SK-N-SH treated with all-trans-retinoic acid at 6 μM for 48 hours (cell line): ENCODE measurements around the gene PPP2R2C.

ENCODE experiments used
- PPARA ChIP-seq: fragments of 250-450 bp; sonication (Bioruptor Pico); IDR thresholded peaks from 2 replicates; pipeline ENCODE4 v1.5.0; 2020; ENCODE audit warnings: mild to moderate bottlenecking, borderline replicate concordance
- SNAI2 ChIP-seq: fragments of 250-450 bp; sonication (Bioruptor Pico); IDR thresholded peaks from 2 replicates; pipeline ENCODE4 v1.5.0; 2020; ENCODE audit warnings: mild to moderate bottlenecking, moderate library complexity

DNA sequence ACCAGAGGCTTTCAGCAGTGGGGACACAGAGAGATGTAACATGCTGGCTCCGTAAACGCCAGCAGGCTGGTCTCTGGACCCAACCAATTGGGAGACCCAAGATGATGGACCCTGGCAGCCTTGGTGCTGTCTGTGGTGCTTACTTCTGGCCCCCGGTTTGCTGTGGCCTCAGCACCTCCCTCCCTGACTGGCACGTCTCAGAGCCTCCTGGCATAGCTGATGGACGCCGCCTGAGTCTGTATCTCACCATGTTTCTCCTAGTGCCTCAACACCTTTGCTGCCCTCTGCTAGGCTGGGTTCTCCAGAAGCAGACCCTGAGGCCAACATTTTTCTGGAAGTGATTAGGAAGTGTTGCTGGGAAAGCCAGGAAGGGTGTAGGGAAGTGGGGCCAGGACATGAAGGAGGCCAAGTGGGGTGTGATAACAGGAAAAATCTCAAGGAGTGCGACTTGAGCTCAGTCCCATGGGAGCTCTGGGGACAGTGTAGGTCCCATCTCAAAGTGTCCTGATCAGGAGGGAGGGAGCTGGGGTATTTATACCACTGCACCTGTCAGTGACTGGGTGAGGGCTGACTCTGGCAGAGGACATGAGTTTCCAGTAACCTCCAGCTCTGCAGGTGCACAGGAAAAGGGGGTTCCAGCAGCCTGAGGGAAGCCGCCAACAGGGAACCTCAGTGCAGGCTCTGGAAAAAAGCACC is 31.8 kb downstream of the PPP2R2C start:
- no peak for TF ChIP-seq PPARA
- TF ChIP-seq SNAI2, result no peak
